Stromal cell of bone marrow (primary cell): ENCODE results near the gene PRIM1.
"Not testable (repeated sequence)": the region's sequence is repeated elsewhere in the genome, so short reads cannot be mapped to it uniquely, and the experiment has no call there.

ENCODE experiments used
- DNase-seq: peaks from one replicate; pipeline ENCODE4 v3.0.0-alpha.2; 2012; ENCODE audit warnings: low read depth

Gene PRIM1

DNA sequence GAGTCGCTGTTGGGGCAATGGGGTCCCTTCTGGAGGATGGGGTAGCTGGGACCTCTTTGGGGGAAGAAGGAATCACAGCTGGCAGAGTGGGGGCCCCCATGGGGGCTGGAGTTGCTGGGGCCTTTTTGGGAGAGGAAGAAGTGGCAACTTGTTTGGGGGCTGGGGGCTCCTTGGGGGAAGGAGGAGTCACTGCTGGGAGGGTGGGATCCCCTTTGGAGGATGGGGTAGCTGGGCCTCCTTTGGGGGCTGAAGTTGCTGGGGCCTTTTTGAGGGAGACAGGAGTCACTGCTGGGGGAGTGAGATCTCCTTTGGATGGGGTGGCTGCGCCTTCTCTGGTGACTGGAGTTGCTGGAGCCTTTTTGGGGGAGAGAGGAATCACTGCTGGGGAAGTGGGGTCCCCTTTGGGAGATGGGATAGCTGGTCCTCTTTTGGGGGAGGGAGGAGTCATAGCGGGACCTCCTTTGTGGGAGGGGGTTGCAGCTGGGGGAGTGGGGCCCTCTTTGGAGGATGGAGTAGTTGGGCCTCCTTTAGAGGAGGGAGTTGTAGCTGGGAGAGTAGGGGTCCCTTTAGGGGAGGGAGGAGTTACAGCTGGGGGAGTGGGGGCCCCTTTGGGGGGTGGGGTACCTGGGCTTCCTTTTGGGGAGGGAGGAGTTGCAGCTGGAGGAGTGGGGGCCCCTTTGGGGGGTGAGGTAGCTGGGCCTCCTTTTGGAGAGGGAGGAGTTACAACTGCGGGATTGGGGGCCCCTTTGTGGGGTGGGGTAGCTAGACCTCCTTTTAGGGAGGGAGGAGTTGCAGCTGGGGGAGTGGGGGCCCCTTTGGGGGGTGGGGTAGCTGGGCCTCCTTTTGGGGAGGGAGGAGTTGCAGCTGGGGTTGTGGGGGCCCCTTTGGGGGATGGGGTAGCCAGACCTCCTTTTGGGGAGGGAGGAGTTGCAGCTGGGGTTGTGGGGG, 34.9 kb downstream of the PRIM1 start:
- DNase-seq: no peak

DNA sequence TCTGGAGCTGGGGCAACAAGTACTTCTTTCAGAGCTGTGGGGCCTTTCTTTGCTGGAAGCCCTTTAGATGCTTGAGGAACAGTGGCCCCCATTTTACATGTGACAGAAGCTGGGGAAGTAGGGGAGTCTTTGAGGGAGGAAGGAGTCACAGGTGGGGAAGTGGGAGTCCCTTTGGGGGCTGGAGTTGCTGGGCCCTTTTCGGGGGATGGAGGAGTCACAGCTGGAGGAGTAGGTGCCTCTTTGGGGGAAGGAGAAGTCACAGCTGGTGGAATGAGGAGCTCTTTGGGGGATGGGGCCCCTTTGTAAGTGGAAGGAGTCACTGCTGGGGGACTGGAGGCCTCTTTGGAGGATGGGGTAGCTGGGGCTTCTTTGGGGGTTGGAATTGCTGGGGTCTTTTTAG, 35.7 kb downstream of the PRIM1 start:
- DNase-seq: no peak

GRCh38 chr12:56715798-56716197, 36.3 kb downstream of the PRIM1 start:
- DNase-seq: no peak

DNA sequence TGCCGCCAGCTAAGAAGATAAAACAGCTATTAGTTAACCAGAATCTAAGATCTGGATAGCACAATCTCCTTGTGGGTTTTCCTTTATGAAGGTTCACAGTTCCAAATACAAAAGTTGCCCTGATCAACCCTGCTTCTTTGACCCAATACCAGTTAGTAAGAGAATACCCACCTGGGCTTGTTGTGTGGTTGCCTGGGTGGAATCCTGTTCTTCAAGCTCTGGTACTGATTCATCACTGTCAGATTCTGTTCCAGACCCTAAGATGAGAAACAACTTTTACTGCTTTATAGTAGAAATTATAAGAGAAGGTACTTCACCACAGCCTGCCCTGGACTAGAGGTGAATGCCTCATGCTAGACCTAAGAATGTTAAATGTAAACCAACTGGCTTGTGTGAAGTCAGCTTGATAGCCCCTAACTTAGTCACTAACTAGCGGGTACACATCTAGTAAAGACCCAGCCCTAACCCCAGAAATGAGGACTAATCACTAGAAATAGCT, 37.6 kb downstream of the PRIM1 start:
- no peak for DNase-seq

- no peak for DNase-seq
Observed at GRCh38 chr12:56713345-56713744, 38.8 kb downstream of the PRIM1 start.

DNA sequence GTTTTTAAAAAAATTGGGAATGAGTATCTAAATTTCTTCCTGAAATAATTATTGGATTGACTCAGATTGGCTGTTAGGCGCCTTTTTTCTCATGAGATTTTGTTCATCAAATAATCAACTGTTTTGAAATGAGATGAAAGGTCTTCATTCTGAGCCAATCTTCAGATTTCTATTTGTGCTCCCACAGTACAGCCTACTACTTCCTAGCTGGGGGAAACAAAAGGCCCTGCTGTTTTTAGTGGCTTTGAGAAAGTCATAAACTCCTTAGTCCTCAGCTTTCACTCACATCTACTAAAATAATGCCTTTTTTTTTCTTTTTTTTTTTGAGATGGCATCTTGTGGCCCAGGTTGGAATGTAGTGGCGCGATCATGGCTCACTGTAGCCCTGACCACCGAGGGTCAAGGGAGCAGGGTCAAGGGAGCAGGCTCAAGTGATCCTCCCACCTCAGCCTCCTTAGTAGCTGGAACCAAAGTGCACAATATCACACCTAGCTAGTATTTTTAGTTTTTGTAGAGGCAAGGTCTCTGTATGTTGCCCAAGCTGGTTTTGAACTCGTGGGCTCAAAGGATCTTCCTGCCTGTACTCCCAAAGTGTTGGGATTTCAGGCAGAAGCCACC, 42.3 kb downstream of the PRIM1 start:
- no peak for DNase-seq

DNA sequence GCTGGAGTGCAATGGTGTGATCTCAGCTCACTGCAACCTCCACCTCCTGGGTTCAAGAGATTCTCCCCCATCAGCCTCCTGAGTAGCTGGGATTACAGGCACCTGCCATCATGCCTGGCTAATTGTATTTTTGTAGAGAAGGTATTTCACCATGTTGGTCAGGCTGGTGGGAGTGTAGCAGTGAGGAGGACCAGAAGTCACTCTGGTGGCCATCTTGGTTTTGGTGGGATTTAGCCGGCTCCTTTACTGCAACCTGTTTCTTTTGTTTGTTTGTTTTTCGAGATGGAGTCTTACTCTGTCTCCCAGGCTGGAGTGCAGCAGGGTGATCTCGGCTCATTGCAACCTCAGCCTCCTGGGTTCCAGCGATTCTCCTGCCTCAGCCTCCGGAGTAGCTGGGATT, 47.6 kb downstream of the PRIM1 start:
- DNase-seq: not testable (repeated sequence)

- no peak for DNase-seq
Observed at GRCh38 chr12:56699020-56699661, 53.0 kb downstream of the PRIM1 start.

GRCh38 chr12:56695327-56696101, 56.6 kb downstream of the PRIM1 start:
- no peak for DNase-seq

GRCh38 chr12:56694161-56694560, 58.0 kb downstream of the PRIM1 start:
- DNase-seq: no peak

DNA sequence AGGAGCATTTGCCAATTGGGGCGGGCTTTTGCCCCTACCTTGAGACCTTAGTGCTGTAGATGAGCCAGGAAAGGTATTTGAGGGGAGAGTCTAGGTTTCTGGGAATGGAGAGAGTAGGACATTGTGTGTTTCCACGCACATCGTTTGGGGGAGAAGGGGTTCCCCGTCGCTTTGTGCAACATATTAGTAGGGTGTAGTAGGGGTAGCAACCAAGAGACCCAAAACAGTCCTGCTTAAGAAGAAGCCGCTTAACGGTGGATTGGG, 63.3 kb downstream of the PRIM1 start:
- no peak for DNase-seq

DNA sequence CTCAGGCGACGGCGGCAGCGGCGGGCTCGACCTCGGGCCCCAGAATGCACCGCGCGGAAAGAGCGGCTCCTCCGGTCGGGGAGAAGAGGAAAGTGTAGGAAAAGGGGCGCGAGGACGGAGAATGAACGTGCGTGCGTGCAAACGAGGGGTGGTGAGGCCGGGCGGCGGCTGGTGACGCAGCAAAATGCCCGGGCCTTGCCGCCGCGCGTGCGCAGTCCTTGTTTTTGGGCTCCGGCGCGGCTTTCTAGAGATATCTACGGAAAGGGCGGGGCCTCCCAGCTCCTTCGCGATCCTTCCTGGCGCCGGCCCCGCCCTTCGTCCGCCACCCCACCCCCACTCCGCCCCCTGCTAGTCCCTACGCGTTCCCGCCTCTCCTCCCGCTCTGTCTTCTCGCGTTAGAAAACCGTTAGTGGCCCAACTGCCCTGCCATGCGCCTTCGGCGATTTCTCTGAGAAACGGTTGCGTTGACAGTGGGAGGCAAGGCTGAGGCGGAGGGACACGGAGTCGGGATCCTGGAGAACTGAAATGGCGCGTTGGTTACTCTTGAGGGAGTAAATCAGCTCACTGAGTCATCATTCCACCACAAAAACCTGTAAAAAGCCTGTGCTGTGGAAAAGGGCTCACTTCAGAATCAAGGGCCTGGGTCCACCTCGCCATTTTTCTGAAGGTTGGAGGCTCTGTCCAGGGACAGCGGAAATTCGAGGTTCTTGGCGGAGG, 63.8 kb downstream of the PRIM1 start, which contains the start of gene PTGES3:
Gene PTGES3 (minus strand): TSS at position 156 of the 717 bp plus-strand sequence. CDS start 285 bp downstream, outside the sequence.
- peak; percentile 94 for DNase-seq

DNA sequence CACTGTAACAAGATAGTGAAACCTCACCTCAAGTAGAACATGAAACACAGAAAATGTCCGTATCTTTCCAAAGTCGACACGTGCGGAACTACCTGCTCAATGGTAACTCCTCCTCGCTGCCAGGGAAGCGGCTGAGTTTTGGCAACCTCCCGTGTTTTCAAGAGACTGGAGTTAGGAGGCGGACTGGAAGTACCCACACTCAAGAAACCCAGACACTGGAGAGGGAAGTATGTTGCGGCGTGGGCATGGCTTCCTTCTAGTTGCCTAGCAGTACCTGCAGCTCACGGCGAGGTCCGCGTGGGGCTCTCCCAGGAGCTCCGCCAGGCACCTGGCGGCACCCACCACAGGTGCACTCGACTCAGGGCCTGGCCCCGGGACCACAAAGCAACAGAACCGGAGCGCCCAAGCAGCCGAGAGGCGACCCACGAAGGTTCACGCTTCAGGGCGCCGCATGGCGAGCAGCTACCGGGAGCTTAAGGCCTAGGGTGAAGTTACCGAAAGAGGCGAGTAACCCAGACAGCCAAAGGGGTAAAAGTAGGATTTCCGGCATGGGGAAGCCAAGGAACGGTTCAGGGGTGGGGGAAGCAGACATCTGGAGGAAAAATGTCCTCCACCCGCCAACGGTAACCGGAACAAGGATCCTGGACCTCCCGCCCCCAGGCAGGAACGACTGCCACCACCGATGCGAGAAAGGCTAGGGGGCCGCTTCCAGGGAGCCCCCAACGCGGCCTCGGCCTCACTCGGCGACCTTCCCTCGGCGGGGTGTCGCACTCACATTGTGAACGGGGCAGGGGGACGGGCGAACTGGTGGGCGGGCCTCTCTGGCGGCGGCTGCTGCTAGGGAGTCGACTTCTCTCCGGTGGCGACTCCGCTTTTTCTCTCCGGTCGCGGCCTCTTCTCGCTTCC, 64.6 kb downstream of the PRIM1 start:
- no peak for DNase-seq

DNA sequence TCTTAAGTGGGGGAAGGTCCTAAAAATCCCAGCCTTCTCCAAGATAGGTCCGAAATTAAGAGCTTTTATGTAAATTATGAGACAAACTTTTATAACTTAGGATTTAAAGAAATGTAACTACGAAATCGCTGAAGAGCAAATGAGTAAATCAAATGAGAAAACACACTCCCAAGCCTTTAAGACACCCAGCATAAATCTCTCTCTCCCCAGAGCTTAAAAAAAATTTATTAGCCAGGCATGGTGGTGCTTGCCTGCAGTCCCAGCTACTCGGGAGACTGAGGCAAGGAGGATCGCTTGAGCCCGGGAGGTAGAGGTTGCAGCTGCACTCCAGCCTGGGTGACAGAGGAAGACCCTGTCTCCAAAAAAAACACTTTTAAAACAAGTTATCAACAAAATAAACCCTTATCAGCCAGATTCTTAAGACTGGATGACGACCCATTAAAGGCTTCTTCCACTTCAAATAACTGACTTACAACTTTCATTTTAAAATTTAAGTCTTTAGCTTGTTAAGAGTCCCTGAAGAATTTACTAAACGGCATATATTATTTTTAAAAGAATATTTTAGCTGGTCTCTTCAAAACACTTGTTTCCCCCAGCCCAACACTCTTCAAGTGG, 67.3 kb downstream of the PRIM1 start:
- DNase-seq: no peak

GRCh38 chr12:56682323-56682722, 69.8 kb downstream of the PRIM1 start:
- no peak for DNase-seq
